ENCODE measurements around the gene HOXC6.

HOXC6 gene

DNA sequence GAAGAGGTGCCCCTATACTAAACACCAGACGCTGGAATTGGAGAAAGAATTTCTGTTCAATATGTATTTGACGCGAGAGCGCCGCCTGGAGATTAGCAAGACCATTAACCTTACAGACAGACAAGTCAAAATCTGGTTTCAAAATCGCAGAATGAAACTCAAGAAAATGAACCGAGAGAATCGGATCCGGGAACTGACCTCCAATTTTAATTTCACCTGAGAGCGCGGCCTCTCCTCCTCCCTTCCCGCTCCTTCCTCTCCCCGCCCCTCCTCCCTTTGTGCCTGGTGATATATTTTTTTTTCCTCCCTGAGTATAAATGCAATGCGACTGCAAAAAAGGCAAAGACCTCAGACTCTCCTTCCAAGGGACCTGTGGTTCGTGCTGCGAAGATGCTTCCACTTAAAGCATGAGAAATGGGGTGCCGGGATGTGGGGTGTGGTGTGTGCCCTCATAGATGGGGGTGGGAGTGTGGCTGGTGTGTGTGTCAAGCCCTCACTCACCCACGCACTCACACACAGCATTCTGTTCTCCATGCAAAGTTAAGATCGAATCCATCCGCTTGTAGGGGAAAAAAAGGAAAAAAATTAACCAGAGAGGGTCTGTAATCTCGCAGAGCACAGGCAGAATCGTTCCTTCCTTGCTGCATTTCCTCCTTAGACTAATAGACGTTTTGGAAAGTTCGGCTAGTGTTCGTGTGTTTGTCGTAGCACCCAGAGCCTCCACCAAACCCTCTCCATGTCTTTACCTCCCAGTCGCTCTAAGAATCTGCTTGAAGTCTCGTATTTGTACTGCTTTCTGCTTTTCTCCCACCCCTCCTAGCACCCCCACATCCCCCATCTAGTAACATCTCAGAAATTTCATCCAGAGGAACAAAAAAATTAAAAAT is 38.8 kb upstream of the HOXC6 start:
- in situ Hi-C loops (cut with MboI; ENCODE audit: low sequenced_read_pairs) = loop anchor here (25.0 kb wide), 1 partner anchor 398 kb away; the partner anchor contains the start of gene ZNF385A

DNA sequence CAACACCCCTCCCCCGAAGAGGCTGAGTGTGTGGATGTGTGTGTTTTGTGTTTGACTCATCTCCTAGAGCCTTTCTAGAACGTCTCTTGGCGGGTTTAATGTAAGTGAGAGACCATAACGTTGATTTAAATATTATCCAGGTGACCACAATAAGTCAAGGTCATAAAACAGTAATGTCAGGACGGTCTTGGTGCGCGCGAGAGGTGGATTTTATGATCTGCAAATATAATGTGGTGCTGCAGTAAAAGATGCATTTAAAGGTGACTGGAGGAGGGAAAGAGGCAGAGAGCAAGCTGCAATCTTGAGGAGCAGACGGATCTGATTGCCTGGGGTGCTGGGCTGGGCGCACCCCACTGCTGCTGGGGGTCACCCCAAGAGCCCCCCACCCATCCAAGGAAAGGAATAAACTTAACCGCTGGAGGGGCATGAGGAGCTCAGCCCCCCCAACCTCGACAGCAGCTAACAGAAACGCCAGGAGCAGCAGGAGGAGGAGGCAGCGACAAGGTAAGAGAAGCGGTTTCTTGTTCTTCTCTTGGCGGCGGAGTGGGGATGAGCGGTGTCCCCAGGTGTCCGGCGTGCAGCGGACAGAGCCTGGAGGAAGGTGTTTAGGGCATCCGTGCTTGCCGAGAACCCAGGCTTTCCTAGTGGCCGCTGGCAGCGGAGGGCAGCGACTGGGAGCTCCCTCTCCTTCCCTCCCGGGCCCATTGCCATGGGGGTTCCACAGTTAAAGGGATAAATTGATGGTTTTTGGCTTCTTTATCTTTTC is 37.7 kb upstream of the HOXC6 start:
- in situ Hi-C loops (cut with MboI; ENCODE audit: low sequenced_read_pairs) = loop anchor here (25.0 kb wide), 1 partner anchor 397 kb away; the partner anchor contains the start of gene ZNF385A

DNA sequence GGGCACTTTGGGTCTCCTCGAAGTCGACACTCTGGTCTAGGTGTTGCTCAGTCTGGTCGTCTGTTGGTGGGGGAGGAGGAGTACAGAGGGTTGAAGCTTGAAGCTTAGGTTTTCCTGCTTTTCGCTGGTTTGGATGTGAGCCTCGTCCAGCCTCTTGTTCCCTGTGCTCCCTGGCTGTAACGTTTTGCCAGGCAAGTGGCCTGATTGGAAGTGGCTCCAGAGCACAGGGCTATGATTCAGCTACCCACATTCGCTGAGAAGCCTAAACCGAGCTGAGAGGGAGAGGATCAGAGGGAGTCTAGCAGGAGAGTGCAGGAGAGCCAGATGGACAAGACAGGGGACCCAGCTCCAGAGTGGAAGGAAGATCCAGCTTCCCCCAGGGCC is 37.2 kb upstream of the HOXC6 start:
- in situ Hi-C loops (cut with MboI; ENCODE audit: low sequenced_read_pairs) = loop anchor here (25.0 kb wide), 1 partner anchor 396 kb away; the partner anchor contains the start of gene ZNF385A

DNA sequence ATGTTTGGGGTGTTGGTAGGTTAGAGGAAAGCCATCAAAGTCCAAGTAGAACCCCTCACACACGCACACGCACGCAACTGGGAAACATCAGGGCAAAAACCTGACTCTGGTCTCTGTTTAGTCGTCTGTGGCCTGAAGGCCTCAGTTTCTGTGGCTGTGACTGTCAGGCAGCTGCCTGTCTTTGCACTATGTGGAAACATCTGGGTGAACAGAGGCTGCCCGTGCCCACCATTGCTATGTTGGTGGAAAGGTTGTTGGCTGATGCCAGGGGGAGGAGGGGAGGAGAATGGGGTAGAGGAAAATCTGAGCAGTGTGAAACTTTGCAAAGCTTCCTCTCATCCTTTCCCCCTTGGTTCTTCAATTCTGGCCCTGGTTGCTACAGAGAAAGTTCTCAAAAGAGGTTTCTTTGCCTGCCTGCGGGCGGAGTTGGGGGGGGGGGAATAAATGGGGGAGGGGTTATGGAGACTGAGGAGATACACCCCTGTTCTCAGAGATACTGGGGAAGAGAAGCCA is 35.8 kb upstream of the HOXC6 start:
- in situ Hi-C loops (cut with MboI; ENCODE audit: low sequenced_read_pairs) = loop anchor here (25.0 kb wide), 1 partner anchor 395 kb away; the partner anchor contains the start of gene ZNF385A

DNA sequence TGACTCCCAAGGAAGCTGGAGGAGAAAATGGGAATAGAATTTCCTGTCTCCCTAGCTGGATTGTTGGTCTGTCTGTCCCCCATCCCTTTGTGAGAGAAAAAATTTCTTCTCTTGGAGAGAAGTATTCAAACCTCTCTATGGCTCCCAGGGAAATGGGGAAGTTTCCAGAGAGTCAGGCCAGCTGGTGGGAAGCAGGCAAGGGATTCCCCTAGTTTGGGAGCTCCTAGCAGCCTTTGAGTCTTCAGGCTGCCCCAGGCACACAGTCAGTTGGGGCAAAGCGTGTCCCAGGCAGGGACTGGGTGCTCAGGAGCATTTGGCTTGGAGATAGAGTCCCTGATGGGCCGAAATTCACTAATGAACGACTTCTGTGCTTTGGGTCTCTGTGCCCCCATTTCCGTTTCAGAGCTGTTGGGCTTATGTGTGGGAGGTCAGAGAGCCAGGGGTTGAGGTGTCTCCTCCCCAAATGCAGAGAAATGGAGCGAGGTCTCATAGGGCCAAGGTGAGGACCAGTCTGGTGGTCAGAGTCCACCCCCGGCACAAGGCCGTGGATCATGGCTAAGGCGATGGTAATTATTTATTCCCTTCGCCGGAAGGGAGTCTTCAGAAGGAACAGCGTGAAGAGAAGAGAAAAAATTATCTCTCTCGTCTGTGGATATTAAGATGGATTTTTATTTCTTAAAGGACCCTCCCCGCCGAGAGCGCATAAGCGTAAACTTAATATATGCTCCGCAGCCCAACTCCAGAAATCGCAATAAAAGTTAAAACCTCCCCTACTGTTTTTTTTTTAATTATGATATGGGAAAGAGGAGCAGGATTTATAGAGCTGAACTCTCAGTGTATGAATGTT is 34.9 kb upstream of the HOXC6 start:
- in situ Hi-C loops (cut with MboI; ENCODE audit: low sequenced_read_pairs) = loop anchor here (25.0 kb wide), 1 partner anchor 394 kb away; the partner anchor contains the start of gene ZNF385A

DNA sequence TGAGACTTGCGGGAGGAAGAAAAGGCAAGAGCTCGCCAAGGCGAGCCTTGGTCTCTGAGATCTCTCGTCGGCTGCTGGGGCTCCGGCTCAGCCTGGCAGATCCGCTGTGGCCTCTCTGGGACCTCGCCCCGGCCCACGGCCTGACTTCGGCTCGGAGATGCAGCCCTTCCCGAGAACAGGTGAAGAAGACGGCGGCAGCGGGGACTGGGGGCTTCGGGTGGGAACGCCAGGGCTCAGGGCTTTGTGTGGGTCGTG is 34.3 kb upstream of the HOXC6 start:
- in situ Hi-C loops (cut with MboI; ENCODE audit: low sequenced_read_pairs) = loop anchor here (25.0 kb wide), 1 partner anchor 393 kb away; the partner anchor contains the start of gene ZNF385A

DNA sequence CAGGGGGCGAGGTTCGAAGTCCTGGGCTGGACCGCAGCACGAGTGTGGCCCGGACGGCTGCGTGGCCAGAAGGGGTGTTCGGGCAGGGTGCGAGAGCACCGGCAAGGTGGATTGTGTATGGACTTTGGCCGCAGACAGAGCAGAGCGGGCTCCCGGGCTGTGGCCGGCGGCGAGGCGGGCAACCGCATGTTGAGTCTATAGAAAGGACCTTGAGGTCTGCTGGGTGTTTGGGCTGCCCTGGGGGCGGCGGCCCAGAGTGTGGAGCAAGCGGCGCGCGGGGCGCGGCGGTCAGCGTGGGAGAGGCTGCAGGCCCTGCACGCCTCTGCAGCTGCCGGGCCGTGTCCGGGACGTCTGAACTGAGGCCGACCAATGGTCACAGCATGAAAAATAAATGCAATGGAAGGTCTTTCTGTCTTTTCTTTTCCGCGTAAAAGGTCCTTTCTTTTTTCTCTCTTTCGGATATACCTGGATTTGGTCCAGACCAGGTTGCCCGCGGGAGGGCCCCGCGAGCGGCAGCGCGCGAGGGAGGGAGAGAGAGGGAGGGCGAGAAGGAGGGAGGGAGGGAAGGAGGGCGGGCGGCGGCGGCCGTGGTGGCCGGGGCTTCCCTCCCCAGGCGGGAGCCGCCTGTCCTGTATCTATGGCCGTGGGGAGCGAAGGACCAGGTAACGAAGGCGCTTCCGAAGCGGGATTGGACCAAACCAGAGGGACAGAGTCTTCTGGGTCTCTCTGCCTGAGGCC is 33.8 kb upstream of the HOXC6 start:
- in situ Hi-C loops (cut with MboI; ENCODE audit: low sequenced_read_pairs) = loop anchor here (25.0 kb wide), 1 partner anchor 393 kb away; the partner anchor contains the start of gene ZNF385A

DNA sequence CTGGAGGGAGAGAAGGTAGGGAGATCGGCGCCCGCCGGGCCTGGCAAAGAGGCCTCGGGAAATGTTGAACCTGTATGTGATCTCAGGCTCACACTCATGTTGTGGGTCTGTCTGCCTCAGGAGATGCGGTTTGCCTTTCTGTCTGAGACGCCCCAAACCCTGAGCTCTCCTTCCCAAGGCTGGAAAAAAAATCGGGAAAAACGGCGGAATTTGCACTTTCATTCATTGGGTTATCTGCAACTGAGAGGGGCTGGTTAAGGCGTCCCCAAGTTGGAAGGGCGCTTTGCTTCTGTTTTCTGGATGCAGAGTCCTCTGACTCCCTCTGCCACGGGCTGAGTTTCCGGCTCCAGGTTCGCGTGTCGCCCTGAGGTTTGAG is 33.2 kb upstream of the HOXC6 start:
- in situ Hi-C loops (cut with MboI; ENCODE audit: low sequenced_read_pairs) = loop anchor here (25.0 kb wide), 1 partner anchor 392 kb away; the partner anchor contains the start of gene ZNF385A

DNA sequence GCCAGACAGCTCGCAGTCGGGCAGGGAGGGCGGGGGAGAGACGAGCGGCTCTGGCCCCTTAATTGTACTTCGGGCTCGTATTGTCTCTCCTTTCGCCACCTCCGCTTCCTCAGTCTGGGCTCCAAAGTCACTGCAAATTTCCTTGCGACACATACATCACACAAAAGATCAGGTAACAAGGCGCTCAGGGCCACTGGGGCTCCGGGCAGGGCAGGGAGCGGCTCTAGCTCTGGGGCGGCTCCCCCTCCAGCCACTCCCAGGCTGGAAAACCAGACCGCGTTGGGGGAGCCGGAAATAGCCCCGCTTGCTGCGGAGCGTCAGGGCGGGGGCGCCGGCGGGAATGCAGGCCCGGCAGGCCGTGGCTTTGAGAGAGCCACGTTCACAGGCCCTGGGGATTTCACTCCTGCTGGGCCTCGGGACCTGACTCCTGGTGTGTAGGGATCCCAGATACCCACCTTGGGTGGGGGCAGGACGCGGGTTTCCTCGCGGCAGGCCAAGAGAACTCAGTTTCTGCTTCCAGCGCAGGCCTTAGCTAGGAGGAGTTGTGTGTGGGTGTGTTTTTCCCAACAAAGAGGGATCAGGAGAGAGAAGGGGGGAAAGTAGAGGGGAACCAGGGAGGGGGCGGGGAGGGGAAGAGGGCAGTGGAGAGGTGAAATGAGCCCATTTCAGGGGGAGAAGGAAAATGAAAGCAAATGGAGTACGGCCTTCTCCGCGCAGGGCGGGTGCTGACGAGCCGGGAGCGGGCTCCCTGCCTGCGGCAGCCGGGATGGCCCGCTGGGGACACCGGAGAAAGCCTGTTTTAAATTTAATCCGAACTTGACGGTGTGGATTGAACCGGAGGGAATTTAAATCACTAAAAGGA is 32.6 kb upstream of the HOXC6 start:
- in situ Hi-C loops (cut with MboI; ENCODE audit: low sequenced_read_pairs) = loop anchor here (25.0 kb wide), 1 partner anchor 392 kb away; the partner anchor contains the start of gene ZNF385A

DNA sequence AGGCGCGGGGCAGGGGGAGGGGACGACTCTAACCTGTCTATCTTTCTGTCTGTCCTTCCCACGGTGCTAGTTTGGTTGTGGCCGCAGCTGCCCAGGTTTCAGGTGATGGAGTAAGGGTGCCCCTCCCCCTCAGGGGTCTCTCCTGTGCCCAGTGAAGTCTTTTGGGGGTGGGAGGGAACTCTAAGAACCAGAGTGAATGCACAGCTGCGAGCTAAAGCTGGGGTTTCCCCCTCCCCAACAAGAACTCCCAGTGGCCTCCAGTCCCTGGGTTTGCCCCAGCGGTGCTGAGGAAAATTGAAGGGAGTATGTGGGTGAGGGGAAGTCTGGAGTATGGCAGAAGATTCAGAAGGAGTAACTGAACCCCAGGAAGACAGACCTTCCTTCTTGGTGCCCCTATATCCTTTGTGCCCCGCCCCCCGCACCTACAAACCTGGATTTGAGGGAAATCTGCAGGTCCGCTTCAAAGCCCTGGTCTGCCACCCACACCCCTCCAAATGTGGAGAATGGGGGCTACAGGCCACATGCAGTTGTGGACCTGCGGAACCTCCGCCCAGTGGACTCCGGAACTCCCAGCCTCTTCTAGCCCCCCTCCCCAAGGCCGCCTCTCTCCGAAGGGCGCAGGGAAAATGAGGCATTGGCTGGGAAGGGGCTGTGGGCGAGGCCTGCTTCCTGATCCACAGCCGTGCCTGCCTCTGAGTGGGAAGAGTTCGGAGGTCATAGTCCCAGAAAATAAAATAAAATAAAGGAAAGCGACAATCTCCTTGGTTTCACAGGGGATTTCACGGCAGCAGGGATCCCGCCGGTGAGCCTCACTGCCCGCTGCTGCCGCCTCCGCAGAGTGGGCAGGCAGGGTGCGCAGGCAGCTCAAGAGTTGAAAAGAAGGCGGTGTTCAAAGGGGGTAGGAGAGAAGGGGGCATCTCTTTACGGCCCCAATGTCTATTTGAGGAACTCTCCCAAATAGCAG is 31.7 kb upstream of the HOXC6 start:
- in situ Hi-C loops (cut with MboI; ENCODE audit: low sequenced_read_pairs) = loop anchor here (25.0 kb wide), 1 partner anchor 391 kb away; the partner anchor contains the start of gene ZNF385A

DNA sequence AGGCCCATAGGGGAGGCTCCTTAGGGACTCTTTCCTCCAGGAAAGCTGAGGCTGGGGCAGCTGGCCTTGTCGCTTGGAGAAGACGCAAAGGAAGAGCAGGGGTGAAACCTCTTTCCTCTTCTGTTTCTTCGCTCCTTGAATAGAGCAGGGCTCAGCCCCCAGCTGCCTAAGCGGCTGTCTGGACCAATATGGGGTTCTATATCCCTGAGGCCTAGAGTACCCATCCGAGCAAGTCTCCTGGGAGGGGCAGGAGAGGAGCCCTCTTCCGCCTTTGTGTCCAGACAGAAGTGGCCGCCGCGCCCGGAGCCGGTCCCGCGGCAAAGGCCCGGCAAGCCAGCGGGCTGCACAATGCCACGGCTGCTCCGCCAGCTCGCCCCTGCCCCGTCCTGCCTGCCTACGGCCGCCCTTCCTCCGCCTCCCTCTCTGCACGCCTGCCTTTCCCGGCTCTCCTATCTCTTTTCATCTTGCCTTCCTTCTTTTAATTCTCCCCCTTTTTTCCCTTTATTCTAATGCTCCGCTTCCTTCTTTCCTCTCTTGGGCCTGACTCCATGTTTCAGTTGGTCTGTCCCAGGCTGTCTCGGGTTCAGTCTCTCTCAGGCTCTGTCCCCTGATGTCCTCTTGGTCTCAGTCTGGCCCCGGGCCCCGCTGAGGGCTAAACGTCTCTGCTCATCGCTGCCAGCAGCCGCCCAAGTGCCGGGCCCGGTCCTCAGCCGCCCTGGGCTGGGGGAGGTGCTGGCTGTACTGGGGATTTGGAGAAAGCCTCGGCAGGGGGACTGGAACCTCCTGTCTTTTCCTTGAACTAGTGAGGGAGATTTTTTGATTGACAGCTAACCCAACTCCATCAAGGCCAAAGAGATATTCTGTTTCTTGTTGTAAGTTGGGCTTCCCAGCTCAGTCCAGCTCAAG is 30.8 kb upstream of the HOXC6 start:
- in situ Hi-C loops (cut with MboI; ENCODE audit: low sequenced_read_pairs) = loop anchor here (25.0 kb wide), 1 partner anchor 390 kb away; the partner anchor contains the start of gene ZNF385A

DNA sequence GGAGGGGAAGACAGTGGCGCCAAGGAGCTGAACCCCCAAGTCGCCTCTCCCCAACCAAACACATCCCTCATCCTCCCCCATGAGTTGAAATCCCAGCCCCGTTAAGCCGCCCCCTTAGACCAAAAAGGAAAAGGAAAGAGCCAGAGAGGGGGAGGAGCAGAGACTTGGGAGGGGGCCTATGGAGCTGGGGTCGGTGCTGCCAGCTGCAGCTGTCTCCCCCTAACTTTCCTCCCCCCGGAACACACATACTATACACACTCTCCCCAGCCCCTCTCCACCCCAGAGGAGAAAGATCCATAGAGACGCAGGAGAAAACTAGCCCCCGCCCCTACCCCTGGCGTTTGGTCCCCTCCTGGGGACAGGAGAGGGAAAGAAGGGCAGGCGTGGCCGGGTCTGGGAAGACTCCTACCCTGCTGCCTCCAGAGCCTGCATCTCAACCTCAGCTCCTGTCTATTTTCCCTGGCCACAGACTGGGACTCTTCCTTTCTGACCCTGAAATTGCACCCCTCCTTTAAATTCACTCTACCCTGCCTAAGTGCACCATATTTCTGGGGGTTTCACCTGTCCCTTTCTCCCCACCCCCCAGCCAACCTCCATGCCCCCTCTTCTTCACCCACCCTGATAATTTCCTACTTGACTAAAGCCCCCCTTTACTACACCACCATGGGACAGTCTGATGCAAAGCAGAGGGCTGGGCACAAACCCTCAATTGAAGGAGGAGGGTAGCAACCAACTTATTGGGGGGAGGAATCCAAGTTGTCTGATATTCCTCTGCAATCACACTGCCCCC is 29.9 kb upstream of the HOXC6 start:
- in situ Hi-C loops (cut with MboI; ENCODE audit: low sequenced_read_pairs) = loop anchor here (25.0 kb wide), 1 partner anchor 389 kb away; the partner anchor contains the start of gene ZNF385A

DNA sequence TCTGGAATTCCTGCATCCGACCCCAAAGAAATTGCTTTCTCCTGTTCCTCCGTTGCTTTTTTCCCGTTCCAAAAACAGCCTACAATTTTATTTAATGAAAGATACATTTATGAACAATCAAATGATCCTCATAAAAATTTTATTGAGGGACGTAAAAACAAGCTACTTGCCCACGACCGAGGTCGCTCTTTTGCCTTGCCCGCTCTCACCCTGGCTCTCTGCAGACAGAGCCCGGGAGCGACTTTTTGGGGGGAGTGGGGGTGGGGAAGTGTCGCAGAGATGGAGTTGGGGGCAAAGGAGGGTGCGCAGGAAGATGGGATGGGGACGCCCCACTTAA is 29.4 kb upstream of the HOXC6 start:
- in situ Hi-C loops (cut with MboI; ENCODE audit: low sequenced_read_pairs) = loop anchor here (25.0 kb wide), 1 partner anchor 388 kb away; the partner anchor contains the start of gene ZNF385A

DNA sequence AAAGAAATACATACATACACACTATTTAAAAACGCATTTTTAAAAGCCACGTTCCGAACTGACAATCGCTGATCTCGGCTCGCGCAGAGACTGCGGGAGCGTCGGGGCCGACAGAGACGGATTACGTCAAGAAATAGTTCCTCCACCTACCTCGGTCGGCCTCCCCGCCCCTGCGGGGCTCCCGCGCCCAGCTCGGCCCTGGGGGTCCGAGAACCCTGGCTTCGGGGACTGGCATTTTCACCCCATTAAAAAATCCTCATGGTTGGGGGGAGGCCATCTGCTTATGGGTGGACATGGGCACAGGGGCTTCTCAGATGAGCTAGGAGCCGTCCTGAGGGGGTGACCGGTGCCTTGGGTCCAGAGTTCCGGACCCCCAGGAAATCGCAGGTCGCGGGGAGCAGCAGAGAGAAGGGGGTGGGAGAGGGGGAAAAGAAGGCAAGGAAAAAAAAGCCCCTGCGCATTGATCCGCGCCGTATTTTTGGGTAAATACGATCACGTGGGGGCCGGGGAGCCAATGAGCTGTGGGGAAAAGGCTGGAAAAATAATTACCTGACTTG is 28.6 kb upstream of the HOXC6 start:
- in situ Hi-C loops (cut with MboI; ENCODE audit: low sequenced_read_pairs) = loop anchor here (25.0 kb wide), 1 partner anchor 388 kb away; the partner anchor contains the start of gene ZNF385A

All from HL-60/S4 treated with retinoic acid at 250 ng/mL for 4 days and 3 days (cell line).